A549 treated with CpdA at 1 μM for 4 hours (cell line): ENCODE data around the gene FBXO10. TPM values are rescaled to one million over a fixed set of nuclear protein-coding genes. Genes with fewer than 3 reads are reported as not detected.

Experiments used
- total RNA-seq: library from RNA; stranded (reverse); fragments of 200-300 nt; extraction: Qiagen RNA extraction; gene quantifications from 5 replicates; pipeline ENCODE4 v1.2.3, GENCODE V29; 2022; ENCODE audit warnings: low read depth

FBXO10 gene, protein sequence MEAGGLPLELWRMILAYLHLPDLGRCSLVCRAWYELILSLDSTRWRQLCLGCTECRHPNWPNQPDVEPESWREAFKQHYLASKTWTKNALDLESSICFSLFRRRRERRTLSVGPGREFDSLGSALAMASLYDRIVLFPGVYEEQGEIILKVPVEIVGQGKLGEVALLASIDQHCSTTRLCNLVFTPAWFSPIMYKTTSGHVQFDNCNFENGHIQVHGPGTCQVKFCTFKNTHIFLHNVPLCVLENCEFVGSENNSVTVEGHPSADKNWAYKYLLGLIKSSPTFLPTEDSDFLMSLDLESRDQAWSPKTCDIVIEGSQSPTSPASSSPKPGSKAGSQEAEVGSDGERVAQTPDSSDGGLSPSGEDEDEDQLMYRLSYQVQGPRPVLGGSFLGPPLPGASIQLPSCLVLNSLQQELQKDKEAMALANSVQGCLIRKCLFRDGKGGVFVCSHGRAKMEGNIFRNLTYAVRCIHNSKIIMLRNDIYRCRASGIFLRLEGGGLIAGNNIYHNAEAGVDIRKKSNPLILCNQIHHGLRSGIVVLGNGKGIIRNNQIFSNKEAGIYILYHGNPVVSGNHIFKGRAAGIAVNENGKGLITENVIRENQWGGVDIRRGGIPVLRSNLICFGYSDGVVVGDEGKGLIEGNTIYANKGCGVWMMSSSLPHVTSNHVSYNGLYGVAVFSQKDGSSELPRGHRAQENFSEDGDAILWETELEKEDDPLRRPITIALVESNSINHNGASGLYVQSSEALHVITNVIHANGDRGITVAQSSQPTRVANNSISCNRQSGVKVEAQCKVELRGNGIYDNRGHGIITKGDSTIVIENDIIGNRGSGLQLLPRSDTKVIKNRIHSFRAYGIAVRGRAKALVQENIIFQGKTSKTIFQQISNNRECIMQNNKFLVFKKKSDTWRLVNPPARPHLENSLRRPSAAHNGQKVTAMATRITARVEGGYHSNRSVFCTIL
- 5.8 to 7.8 TPM (median 7.3 TPM) in 5 replicates for total RNA-seq

DNA sequence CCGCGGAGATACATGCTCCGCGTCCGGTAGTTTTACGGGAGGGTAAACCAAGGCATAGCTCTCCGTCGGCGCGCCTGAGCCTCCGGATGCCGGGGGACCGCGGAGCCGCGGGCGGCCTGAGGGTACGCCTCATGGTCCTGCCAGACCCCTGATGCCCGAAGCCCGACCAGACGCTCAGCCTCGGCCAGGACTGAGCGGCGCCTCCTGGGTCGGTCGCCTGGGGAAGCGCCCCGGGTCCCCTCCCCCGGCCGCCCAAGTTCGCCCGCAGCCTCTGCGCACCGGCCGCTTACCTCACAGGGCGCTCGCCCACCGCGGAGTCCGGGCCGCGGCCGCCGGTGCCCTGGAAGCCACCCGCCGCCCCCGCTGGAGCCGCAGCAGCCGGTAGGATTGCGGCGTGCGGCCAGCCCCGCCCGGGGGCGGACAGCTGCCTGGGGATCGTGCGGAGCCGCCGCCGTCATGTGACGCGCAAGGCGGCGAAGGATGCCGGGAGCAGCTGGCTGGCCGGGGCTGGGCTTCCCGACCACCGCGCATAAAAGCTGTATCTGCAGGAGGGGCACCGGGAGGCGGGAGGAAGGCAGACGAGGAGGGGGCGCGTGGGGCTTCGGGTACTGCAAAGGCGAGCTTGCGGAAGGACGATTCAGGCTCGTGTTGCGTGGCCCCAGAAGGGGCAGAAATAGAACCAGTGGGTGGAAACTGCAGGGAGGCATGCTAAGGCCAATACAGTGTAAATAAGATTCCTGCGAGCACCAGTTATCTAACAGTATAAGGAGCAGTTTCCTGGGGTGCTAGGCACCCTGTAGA, at the start of gene FBXO10:
Gene FBXO10 (minus strand): TSS at position 460 of the 801 bp plus-strand sequence. CDS start 34,612 bp downstream, outside the sequence.

DNA sequence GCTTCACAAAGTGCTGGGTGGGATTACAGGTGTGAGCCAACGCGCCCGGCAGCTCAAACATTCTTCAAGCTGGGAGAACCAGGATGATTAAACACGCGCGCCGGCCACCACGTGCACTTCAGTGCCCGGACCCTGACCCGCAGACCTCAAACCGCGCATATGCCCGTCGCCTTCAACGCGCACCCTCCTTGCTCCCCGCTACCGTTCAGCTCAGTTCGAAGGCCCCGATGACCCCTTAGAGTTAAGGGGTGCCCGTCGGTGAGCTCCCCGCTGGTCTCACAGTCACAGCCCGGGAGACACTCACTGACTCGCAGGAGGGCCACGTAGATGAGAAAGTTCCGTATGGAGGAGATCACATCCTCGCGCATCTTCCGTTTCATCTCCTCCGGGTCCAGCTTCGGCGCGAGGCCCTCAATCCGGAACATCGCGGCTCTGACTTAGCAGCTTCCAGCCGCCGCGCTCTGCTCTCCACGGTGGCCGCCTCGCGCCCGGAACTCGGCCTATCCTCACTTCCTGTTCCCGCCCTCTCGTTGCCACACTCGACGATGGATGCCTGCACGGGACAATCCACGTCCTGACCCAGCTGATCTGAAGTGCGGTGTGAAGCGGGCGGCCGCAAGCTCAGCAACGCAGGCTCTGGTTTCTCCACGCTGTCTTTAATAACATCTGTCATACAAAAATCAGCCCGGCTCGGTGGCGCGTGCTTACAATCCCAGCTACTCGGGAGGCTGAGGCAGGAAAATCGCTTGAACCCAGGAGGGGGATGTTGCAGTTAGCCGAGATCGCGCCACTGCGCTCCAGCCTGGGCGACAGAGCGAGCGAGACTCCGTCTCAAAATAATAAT, 16.1 kb upstream of the FBXO10 start, which contains the start of gene TOMM5:
Gene TOMM5 (minus strand): TSS at position 490 of the 844 bp plus-strand sequence. CDS start 65 bp downstream, at position 425.

DNA sequence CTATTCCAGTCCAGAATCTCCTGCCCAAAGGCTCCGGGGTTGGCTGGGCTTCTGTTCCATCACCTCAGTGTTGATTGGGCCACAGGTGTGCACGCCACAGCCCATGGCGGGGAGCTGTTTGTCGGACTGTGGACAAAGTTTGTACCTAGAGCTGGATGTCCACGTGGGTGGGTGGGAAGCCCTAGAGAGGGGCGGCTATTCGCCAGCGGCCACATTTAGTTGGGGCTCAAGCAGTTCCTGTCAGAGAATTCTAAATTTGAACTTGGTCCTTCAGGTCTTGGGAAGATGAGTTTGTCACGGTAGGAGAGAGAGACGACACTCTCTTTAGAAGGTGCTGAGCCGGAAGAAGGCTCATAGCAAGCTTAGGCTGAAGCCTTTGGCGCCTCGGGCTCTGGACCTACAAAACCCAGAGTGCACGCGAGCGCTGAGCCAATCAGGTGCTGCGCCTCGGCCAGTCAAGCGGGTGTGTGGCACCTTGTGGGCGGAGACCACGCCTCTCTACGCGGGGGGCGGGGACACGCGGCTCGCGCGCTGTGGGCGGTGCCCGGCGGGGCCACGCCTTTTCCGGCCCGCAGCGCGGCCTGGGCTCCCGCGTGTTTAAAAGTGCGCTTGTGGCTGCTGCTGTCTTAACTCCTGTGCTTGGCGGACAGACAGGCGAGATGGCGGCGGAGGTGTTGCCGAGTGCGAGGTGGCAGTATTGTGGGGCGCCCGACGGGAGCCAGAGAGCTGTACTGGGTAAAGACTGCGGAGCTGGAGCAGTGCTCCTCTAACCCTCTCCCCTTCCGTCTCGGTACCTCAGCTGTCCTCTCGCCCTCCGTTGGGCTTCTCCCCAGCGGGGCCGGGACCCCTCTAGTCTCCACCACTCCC, 90.6 kb downstream of the FBXO10 start, which contains the start of gene POLR1E:
Gene POLR1E (plus strand): TSS at position 560 of the 867 bp plus-strand sequence. CDS start 100 bp downstream, at position 660.

DNA sequence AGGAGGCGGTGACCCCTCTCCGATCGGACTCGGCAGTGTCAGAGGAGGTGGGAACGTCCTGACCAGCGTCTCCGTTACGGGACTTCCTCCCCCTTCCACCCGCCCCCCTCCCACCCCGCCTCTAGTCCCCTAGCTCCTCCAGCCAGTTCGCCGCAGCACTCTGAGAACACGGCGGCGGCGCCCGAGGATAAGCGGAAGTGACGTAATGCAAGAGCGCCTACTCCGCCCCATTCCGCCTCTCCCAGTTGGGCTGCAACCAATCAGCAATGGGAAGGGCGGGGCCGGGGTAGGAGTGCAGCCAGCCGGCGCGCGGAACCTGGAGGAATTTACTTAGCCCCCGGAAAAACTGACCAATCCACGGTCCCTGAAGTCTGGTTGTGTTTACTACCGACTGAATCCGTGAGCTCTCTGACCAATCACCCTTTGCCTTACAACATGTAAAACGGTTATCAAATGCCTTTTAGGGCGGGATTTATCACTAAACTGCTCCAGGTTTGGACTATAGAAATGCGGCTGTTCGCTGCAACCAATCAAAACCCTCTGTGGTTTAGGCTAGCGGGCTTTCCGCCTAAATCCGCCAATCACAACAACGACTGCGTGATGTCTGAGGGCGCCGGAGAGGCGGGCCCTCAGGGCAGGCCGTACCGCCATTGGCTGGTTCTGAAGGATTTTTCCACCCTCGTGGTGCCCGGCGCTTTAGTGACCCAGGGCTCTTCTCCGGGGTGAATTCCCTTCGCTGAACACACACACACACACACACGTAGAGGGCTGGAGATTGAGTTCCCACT, 110.7 kb downstream of the FBXO10 start, which contains the start of gene ZBTB5:
Gene ZBTB5 (minus strand): TSS at position 202 of the 788 bp plus-strand sequence. CDS start 22,899 bp downstream, outside the sequence.

Other genes with a start within 250 kb of the FBXO10 start
- 146 to 170 TPM (median 160 TPM) in 5 replicates for gene GRHPR, start 153.7 kb downstream of the FBXO10 start, total RNA-seq
- gene ZBTB5, start 110.9 kb downstream of the FBXO10 start, total RNA-seq = 8.0 to 9.7 TPM (median 9.0 TPM) in 5 replicates
- 38.4 to 44.0 TPM (median 42.4 TPM) in 5 replicates for gene POLR1E, start 90.4 kb downstream of the FBXO10 start, total RNA-seq
- 308 to 352 TPM (median 333 TPM) in 5 replicates for gene TOMM5, start 16.2 kb upstream of the FBXO10 start, total RNA-seq
- 0.01 to 0.12 TPM (median 0.05 TPM) in 4 of 5 replicates, not detected in the other for gene FRMPD1, start 74.6 kb upstream of the FBXO10 start, total RNA-seq
- 5.6 to 7.1 TPM (median 6.1 TPM) in 5 replicates for gene TRMT10B, start 177.4 kb upstream of the FBXO10 start, total RNA-seq
- 73.8 to 95.9 TPM (median 91.4 TPM) in 5 replicates for gene EXOSC3, start 208.7 kb upstream of the FBXO10 start, total RNA-seq
- gene DCAF10, start 224.4 kb upstream of the FBXO10 start, total RNA-seq = 9.6 to 16.3 TPM (median 12.1 TPM) in 5 replicates